NT2/D1 (cell line): Measurements from ENCODE around the gene PCDH7.

Experiments used
- DNase-seq: peaks from one replicate; pipeline ENCODE4 v3.0.0-alpha.2; 2011; ENCODE audit warnings: low read depth, low spot score
- H3K27me3 ChIP-seq: 2 replicates; pipeline ENCODE4 v1.6.0; 2011; ENCODE audit warnings: mild to moderate bottlenecking; ENCODE audit not compliant: insufficient read length, insufficient read depth
- H3K36me3 ChIP-seq: 2 replicates; pipeline ENCODE4 v1.6.1; 2011; ENCODE audit warnings: mild to moderate bottlenecking, low read length, mixed read lengths; ENCODE audit not compliant: insufficient read depth, insufficient read length
- H3K4me1 ChIP-seq: 2 replicates; pipeline ENCODE4 v1.5.1; 2011; ENCODE audit not compliant: insufficient read depth, insufficient read length
- H3K4me3 ChIP-seq: 2 replicates; pipeline ENCODE4 v1.5.1; 2011; ENCODE audit warnings: low read depth; ENCODE audit not compliant: insufficient read length
- H3K9ac ChIP-seq: 2 replicates; pipeline ENCODE4 v1.6.0; 2011; ENCODE audit warnings: low read depth; ENCODE audit not compliant: insufficient read length
- H3K9me3 ChIP-seq: 2 replicates; pipeline ENCODE4 v1.5.1; 2011; ENCODE audit warnings: mild to moderate bottlenecking, low read length; ENCODE audit not compliant: insufficient read depth
- SUZ12 ChIP-seq: IDR thresholded peaks from 2 replicates; pipeline ENCODE4 v1.6.1; 2011; ENCODE audit not compliant: insufficient read length, insufficient read depth; ENCODE audit errors: extremely low read depth
- YY1 ChIP-seq: IDR thresholded peaks from 2 replicates; pipeline ENCODE4 v1.6.1; 2011; ENCODE audit not compliant: insufficient read length, insufficient read depth
- ZNF274 ChIP-seq: IDR thresholded peaks from 2 replicates; pipeline ENCODE4 v1.6.1; 2011; ENCODE audit warnings: mild to moderate bottlenecking, low read depth, low read length

Gene PCDH7

GRCh38 chr4:30717208-30718020 is 2.8 kb upstream of the PCDH7 start:
- H3K4me1 ChIP-seq: peaks cover 2% of the 10 kb centered on the region
- H3K9me3 ChIP-seq: peaks cover 3% of the 10 kb centered on the region; the same call in 1 of the 2 replicates
- peak overlapping the region; percentile 80 for H3K4me3 ChIP-seq
- peaks cover under 1% of the 10 kb centered on the region for H3K36me3 ChIP-seq
- TF ChIP-seq YY1: no peak
- no peak for TF ChIP-seq SUZ12
- no peak for TF ChIP-seq ZNF274
- H3K9ac ChIP-seq: peak overlapping the region; percentile 90
- H3K27me3 ChIP-seq: peaks cover 28% of the 10 kb centered on the region
- DNase-seq: peak; percentile 35

DNA sequence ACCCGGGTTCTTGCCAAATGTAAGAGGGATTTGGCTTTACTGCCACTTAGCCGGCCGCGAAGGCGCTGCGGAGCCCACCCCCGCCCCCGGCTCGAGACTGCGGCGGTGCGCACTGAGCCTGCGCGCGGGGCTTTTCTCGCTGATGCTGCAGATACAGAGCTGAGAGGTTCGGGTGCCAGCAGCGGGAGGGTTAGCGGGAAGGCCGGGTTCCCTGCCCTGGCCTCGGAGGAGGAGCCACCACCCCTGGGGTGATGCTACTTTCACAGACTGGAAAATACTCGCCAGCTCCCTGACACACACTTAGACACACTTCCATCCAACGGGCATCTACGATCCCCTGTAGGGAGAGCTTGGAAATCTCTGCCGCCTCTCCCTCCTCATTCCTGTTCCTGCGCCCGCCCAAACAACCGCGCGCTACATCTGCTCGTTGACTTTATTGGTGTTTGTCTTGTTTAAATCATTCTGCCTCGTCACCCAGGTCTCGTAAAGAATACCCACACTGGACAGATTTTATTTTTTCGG is 2.1 kb upstream of the PCDH7 start:
- peak; percentile 38 for DNase-seq
- TF ChIP-seq SUZ12 (no peak), YY1 (no peak), ZNF274 (no peak)
- H3K4me1 ChIP-seq: peaks cover 2% of the 10 kb centered on the region
- peaks cover 34% of the 10 kb centered on the region for H3K27me3 ChIP-seq
- peak overlapping the region; percentile 80 for H3K4me3 ChIP-seq
- peak overlapping the region; percentile 90 for H3K9ac ChIP-seq
- H3K36me3 ChIP-seq: peaks cover 7% of the 10 kb centered on the region
- peaks cover 10% of the 10 kb centered on the region; the same call in 1 of the 2 replicates for H3K9me3 ChIP-seq

- Histone ChIP-seq H3K9me3 (peaks cover 17% of the 10 kb centered on the region; the same call in 1 of the 2 replicates), H3K36me3 (peaks cover 15% of the 10 kb centered on the region), H3K4me3 (peak overlapping the region; percentile 80), H3K4me1 (peaks cover 2% of the 10 kb centered on the region), H3K27me3 (peaks cover 38% of the 10 kb centered on the region), H3K9ac (peak overlapping the region; percentile 85)
- DNase-seq: no peak
- no peak for TF ChIP-seq YY1
- no peak for TF ChIP-seq ZNF274
- no peak for TF ChIP-seq SUZ12
Observed at GRCh38 chr4:30718641-30719453, 1.3 kb upstream of the PCDH7 start.

DNA sequence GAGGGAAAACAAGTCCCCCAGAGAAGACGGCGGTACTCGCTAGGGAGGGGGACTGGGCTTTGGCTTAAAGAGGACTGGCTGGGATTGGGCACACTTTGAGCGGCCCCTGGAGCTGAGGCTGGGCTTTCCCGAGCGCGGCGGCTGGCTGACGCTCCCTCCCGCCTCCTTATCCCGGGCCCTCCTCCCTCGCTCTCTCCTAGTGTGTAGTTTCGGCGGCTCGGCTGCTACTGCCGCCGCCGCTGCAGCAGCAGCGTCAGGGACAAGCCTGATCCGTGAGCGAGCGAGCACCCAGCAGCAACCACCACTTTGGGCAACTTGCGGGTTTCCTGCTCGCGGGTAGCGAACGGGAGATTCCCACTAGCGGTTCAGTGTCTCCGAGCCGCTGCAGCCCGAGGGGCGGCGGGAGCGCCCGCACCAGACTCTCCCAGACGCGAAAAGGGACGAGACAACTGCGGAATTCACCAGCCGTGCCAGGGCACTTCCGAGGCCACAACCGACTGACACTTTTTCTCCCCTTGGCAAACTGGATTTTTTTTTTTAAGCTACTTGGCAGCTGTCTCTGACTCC is 632 bp upstream of the PCDH7 start:
- Histone ChIP-seq H3K9ac (peak overlapping the region; percentile 85), H3K27me3 (peaks cover 38% of the 10 kb centered on the region), H3K4me1 (peaks cover 2% of the 10 kb centered on the region), H3K9me3 (peaks cover 17% of the 10 kb centered on the region; the same call in 1 of the 2 replicates), H3K4me3 (peak overlapping the region; percentile 80), H3K36me3 (peaks cover 20% of the 10 kb centered on the region)
- peak; percentile 43 for DNase-seq
- no peak for TF ChIP-seq YY1
- TF ChIP-seq SUZ12: no peak
- TF ChIP-seq ZNF274: no peak

DNA sequence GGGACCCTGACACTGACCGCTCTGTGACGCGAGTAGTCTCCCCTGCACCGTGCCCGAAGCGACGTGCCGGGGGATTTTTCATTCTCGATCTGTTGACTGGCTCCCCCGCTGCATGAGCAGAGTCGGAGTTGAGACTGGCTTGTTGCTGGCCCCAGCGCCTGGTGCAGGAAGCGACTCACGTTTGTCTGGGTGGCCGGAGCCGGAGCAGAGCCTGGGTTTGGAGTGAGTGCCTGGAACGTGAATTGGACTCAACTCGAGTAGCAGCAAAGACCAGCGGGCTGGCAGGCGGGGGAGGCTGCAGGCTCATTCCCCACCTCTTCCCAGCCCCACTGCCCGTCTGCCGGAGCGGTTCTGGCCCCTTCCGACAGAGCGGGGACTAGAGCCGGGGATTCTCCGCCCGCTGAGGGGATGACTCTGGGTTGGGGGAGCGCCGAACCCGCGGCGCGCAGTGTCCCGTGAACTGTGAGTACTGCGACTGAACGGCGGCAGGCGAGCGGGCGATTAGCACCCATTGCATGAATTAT is 554 bp downstream of the PCDH7 start:
- Histone ChIP-seq H3K4me1 (peaks cover 2% of the 10 kb centered on the region), H3K4me3 (peak overlapping the region; percentile 80), H3K36me3 (peaks cover 20% of the 10 kb centered on the region), H3K9me3 (peaks cover 17% of the 10 kb centered on the region; the same call in 1 of the 2 replicates), H3K27me3 (peaks cover 38% of the 10 kb centered on the region), H3K9ac (peak overlapping the region; percentile 85)
- no peak for DNase-seq
- no peak for TF ChIP-seq SUZ12
- no peak for TF ChIP-seq ZNF274
- TF ChIP-seq YY1: no peak

GRCh38 chr4:30721185-30722091 is 1.3 kb downstream of the PCDH7 start:
- H3K4me3 ChIP-seq: peak overlapping the region; percentile 80
- peaks cover 2% of the 10 kb centered on the region for H3K4me1 ChIP-seq
- peak overlapping the region; percentile 87 for H3K9ac ChIP-seq
- peaks cover 38% of the 10 kb centered on the region for H3K27me3 ChIP-seq
- TF ChIP-seq SUZ12 (no peak), YY1 (no peak), ZNF274 (no peak)
- peaks cover 17% of the 10 kb centered on the region; the same call in 1 of the 2 replicates for H3K9me3 ChIP-seq
- peaks cover 20% of the 10 kb centered on the region for H3K36me3 ChIP-seq
- no peak for DNase-seq
